Testis (tissue), 3 donors: ENCODE measurements around the gene SDS. TPM values are rescaled to one million over a fixed set of nuclear protein-coding genes. Genes with fewer than 3 reads are reported as not detected.
A peak's percentile ranks its signal among the peaks of the same experiment; 100 is the strongest.

ENCODE experiments used
- DNase-seq: peaks from one replicate; pipeline ENCODE4 v3.0.0-alpha.2; 2019
- H3K27ac ChIP-seq, 2 donors: fragments of 200-600 bp; sonication (generic); one replicate each; pipeline ENCODE4 v1.5.1; 2019
- H3K27me3 ChIP-seq: fragments of 200-600 bp; sonication (generic); one replicate; pipeline ENCODE4 v1.5.1; 2019
- H3K36me3 ChIP-seq: fragments of 200-600 bp; sonication (generic); one replicate; pipeline ENCODE4 v1.5.1; 2017; ENCODE audit warnings: low read depth; ENCODE audit errors: missing control alignments
- H3K4me1 ChIP-seq: fragments of 200-600 bp; sonication (generic); one replicate; pipeline ENCODE4 v1.5.1; 2019
- H3K4me3 ChIP-seq, 2 donors: fragments of 200-600 bp; sonication (generic); one replicate each; pipeline ENCODE4 v1.5.1; 2017 to 2019
- H3K9me3 ChIP-seq: fragments of 200-600 bp; sonication (generic); one replicate; pipeline ENCODE4 v1.5.1; 2017
- POLR2A ChIP-seq: fragments of 450-650 bp; IDR thresholded peaks from one replicate; pipeline ENCODE4 v1.6.1; 2017; ENCODE audit warnings: antibody characterized with exemption, mild to moderate bottlenecking, moderate library complexity
- WGBS, 2 donors: methylation state at CpG; one replicate each; pipeline ENCODE4 v1.1.5; 2018; 5-methylcytosine and 5-hydroxymethylcytosine counted together
- intact Hi-C: fragments of 100-400 bp; cut with DNase I; formaldehyde crosslinking; loops from one replicate; pipeline ENCODE4 v1.15.1; 2023; ENCODE audit warnings: low total_unique reads
- polyA plus RNA-seq: library from polyadenylated mRNA; stranded (reverse); fragments of 350-450 nt; fragmentation: Illumina TruSeq; extraction: RNeasy Lipid Tissue Mini Kit (QIAGEN cat#74804); gene quantifications from one replicate; pipeline ENCODE4 v1.2.3, GENCODE V29; 2014; ENCODE audit warnings: low read depth, low replicate concordance; ENCODE audit not compliant: insufficient read depth
- total RNA-seq, 2 donors: library from RNA; depleted of rRNA; stranded (reverse); fragments of >200 nt; gene quantifications; one replicate each; pipeline ENCODE4 v1.2.3, GENCODE V29; 2016
- TF ChIP-seq, protein P1 (sequence below), 3 experiments: fragments of 450-650 bp in 2 of 3; fragments of 200-600 bp in 1 of 3; sonication (generic) in 1 of 3; IDR thresholded peaks; one replicate each; pipeline ENCODE4 v1.5.1; 2016 to 2019; ENCODE audit warnings: antibody characterized with exemption in 3 of 3, mild to moderate bottlenecking in 2 of 3, moderate library complexity in 1 of 3

SDS gene
- total and polyA plus RNA-seq, 3 donors from 2014 or later, result 0.34 to 0.93 TPM; not detected in 1

DNA sequence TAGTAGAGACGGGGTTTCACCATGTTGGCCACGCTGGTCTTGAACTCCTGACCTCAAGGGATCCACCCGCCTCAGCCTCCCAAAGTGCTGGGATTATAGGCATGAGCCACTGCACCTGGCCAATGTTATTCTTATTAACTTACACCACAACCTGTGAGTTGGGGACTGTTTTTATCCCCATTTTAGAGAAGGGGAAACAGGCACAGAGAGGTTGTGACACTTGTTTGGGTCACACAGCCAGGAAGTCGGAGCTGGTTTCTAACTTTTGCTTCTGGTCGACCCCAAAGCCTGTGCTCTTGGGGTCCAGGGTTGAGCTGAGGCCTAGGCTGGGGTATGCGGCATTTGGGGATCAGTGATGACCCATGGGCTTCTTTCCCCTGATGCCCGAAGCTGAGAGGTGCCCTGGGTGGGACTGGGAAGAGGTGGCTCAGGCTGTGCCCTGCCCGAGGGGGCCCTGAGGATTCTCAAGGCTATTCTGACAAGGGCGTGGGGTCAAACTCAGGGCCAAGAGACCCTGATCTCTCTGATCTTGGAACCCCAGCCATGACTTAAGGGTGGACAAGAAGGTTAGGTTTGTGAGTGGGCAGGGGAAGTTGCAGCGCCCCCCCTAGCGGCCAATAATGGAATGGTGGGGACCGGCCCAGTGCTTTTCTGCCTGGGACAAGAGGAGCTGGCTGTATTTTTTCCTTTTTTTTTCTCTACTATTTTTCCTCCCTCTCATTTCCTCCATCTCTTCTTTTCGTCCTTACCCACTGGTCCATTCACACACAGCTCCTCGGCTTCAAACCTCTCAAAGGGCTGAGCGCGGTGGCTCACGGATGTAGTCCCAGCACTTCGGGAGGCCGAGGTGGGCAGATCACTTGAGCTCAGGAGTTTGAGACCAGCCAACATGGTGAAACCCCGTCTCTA lies 21.5 kb upstream of the SDS start:
- intact Hi-C loops, result no loop called here
- peak; percentile 77 for DNase-seq
- 50 to 57% methylated on average over 20 of the region's 20 CpGs for WGBS, 2 donors

DNA sequence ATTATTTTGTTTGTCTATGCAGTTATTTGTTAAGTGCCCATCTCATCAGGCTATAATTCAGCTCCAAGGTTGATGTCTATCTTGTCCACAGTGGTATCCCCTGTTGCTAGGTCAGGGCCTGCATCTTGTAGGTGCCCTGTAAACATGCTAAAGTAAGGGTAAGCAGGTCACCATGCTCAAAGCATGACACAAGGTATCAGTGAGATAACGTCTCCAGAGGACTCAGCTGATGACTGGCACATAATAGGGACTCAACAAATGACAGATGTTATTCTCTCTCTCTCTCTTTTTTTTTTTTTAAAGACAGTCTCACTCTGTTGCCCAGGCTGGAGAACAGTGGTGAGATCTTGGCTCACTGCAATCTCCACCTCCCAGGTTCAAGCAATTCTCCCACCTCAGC lies 20.8 kb upstream of the SDS start:
- Histone ChIP-seq H3K36me3 (no peaks in the 10 kb centered on the region), H3K4me3 (no peak overlapping the region), H3K9me3 (no peaks in the 10 kb centered on the region), H3K27ac (no peak overlapping the region), H3K27me3 (no peaks in the 10 kb centered on the region), H3K4me1 (peaks cover 10% of the 10 kb centered on the region)
- no peak for DNase-seq
- intact Hi-C loops, result no loop called here
- WGBS, 2 donors, result 80 to 88% methylated on average over 1 of the region's 1 CpG
- TF ChIP-seq, protein P1, sequence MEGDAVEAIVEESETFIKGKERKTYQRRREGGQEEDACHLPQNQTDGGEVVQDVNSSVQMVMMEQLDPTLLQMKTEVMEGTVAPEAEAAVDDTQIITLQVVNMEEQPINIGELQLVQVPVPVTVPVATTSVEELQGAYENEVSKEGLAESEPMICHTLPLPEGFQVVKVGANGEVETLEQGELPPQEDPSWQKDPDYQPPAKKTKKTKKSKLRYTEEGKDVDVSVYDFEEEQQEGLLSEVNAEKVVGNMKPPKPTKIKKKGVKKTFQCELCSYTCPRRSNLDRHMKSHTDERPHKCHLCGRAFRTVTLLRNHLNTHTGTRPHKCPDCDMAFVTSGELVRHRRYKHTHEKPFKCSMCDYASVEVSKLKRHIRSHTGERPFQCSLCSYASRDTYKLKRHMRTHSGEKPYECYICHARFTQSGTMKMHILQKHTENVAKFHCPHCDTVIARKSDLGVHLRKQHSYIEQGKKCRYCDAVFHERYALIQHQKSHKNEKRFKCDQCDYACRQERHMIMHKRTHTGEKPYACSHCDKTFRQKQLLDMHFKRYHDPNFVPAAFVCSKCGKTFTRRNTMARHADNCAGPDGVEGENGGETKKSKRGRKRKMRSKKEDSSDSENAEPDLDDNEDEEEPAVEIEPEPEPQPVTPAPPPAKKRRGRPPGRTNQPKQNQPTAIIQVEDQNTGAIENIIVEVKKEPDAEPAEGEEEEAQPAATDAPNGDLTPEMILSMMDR (IDR thresholded peaks at IDR 0.05), result no peak
- no peak for TF ChIP-seq POLR2A

More for the DNA sequence above, 21.5 kb upstream of the SDS start:
- Histone ChIP-seq H3K27ac (no peak overlapping the region), H3K4me1 (peaks cover 10% of the 10 kb centered on the region), H3K27me3 (no peaks in the 10 kb centered on the region), H3K36me3 (no peaks in the 10 kb centered on the region), H3K4me3 (no peak overlapping the region), H3K9me3 (no peaks in the 10 kb centered on the region)
- no peak for TF ChIP-seq POLR2A
- TF ChIP-seq, protein P1 (IDR thresholded peaks at IDR 0.05), result peak; percentile 65 to 95 (median 80)

DNA sequence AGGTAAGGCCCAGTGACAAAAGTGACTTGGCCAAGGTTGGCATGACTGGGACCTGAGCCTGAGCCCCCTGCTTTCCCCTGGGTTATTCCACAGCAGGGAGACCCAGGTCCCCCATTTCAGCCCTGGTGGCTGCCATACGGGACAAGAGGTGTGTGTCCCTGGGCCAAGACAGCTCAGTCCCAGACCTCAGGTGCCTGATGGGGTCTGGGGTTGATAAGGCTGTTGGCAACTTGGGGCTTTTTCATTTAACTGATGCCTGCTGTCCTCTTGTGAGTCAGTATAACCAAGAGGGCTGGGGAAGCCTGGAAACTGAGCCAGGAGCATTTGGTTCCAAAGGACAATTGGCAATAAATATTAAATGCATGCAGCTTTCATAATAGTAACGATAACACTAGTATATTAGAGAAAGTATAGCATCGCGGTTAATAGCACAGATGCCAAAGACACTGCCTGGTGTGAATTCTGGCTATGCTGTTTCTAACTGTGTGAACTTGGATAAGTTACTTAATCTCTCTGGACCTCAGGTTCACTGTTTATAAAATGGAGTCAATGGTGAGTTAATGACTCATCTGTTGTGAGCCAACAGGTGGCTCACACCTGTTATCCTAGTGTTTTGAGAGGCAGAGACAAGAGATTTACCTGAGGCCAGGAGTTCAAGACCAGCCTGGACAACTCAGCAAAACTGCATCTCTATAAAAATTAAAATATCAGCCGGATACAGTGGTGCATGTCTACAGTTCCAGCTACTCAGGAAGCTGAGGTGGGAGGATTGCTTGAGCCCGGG lies 19.4 kb upstream of the SDS start:
- 38 to 66% methylated on average over 6 of the region's 6 CpGs for WGBS, 2 donors
- Histone ChIP-seq H3K4me3 (peak overlapping the region; percentile 48 to 60), H3K9me3 (no peaks in the 10 kb centered on the region), H3K4me1 (peaks cover 10% of the 10 kb centered on the region), H3K27me3 (no peaks in the 10 kb centered on the region), H3K27ac (peak overlapping the region; percentile 79 to 82), H3K36me3 (no peaks in the 10 kb centered on the region)
- TF ChIP-seq, protein P1 (IDR thresholded peaks at IDR 0.05), result no peak
- no peak for TF ChIP-seq POLR2A
- intact Hi-C loops, result no loop called here
- DNase-seq, result no peak

DNA sequence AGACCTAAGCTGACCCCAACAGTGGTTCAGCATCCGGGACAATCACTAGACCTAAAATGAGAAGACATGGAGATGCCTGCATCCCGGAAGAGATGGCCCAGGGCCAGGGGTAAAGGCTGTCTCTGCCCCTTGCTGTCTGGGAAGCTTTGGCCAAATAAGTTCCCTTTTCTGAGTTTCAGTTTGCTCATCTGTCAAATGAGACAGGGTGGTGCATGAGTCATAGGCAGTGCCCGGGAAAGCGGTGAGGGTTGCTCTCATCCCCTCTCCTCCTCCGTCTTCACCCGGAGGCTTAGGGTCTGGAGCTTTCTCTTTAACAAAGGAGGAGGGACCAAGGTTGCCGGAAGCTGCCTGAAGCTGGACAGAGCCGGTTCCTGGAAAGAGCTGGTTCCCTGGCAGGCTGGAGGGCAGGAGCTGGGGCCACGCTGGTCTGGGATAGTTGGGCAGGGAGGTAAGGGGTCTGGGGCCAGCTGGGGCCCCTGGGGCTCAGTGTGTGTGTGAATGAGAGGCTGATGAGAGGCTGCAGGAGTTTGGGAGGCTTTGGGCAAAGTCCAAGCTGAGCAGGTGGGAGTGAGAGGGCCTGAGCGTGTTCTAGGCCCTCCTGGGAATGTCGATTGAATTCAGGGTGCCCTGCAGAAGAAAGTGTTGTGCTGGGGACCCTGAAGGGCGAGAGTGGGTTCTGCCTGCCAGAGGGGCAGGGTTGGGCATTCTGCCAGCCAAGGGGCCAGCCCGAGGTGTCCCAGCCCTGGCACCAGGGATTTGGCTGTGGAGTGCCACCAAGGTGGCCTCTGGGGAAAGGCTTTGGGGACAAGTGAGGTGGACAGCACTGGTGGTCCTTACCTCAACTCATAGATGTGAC lies 18.6 kb upstream of the SDS start, which contains the start of gene SDSL:
SDSL (plus strand) TSS at position 351 of the 856 bp plus-strand sequence. CDS start 5,603 bp downstream, outside the sequence.
- H3K4me3 ChIP-seq, result peak within 1 kb of the TSS; percentile 48 to 60
- peak; percentile 81 for DNase-seq
- 14 to 33% methylated on average over 11 to 13 of the region's 13 CpGs for WGBS, 2 donors
- H3K27me3 ChIP-seq, result no peaks in the 10 kb centered on the region
- H3K36me3 ChIP-seq, result no peaks in the 10 kb centered on the region
- peak within 1 kb of the TSS; percentile 79 to 82 for H3K27ac ChIP-seq
- intact Hi-C loops, result no loop called here
- TF ChIP-seq, protein P1 (IDR thresholded peaks at IDR 0.05), result no peak
- no peak for TF ChIP-seq POLR2A
- peaks cover 10% of the 10 kb centered on the region for H3K4me1 ChIP-seq
- no peaks in the 10 kb centered on the region for H3K9me3 ChIP-seq
